Naive thymus-derived CD4-positive, alpha-beta T cell (primary cell): ENCODE measurements around the gene ZNF692. TPM values are rescaled to one million over a fixed set of nuclear protein-coding genes. Genes with fewer than 3 reads are reported as not detected.
"Not testable (repeated sequence)": the region's sequence is repeated elsewhere in the genome, so short reads cannot be mapped to it uniquely, and the experiment has no call there.

Experiments used
- ATAC-seq: fragments of 150-1000 bp; cut with Tn5 transposase; 2 replicates; pipeline ENCODE4 v1.10.0; 2021; ENCODE audit warnings: mild to moderate bottlenecking, moderate library complexity
- CTCF ChIA-PET: fragments of 350-600 bp; sonication (Branson Sonifier 250); formaldehyde crosslinking; loops from one replicate; lab custom pipeline; 2021; ENCODE audit warnings: antibody characterized with exemption; lab: Charles Lee
- POLR2A ChIA-PET: fragments of 350-600 bp; sonication (Branson Sonifier 250); formaldehyde crosslinking; loops from one replicate; lab custom pipeline; 2021; ENCODE audit warnings: antibody characterized with exemption, inconsistent platforms; lab: Charles Lee
- DNase-seq, 9 donors: peaks; one replicate each; pipeline versions ENCODE4 v3.0.0 to v3.0.0-alpha.2; 2020 to 2022; ENCODE audit warnings: mixed read lengths in 1 of 9
- H3K27ac ChIP-seq: one replicate; pipeline ENCODE4 v1.7.0; 2013; ENCODE audit warnings: mild to moderate bottlenecking, low read depth, low read length, moderate library complexity
- H3K27me3 ChIP-seq, 2 donors: one replicate each; pipeline ENCODE4 v1.7.0; 2013; ENCODE audit warnings: low read length in 2 of 2, mild to moderate bottlenecking in 2 of 2, moderate library complexity in 2 of 2; ENCODE audit not compliant: control insufficient read depth in 2 of 2, insufficient read depth in 2 of 2
- H3K36me3 ChIP-seq, 3 experiments: 1 replicate in 2 of 3; 2 replicates in 1 of 3; pipeline ENCODE4 v1.7.0; 2013; ENCODE audit warnings: low read length in 3 of 3, mild to moderate bottlenecking in 3 of 3, moderate library complexity in 1 of 3; ENCODE audit not compliant: insufficient read depth in 3 of 3, control insufficient read depth in 2 of 3
- H3K4me1 ChIP-seq, 2 donors: one replicate each; pipeline ENCODE4 v1.7.0; 2013; ENCODE audit warnings: low read length in 2 of 2, mild to moderate bottlenecking in 2 of 2, moderate library complexity in 1 of 2; ENCODE audit not compliant: control insufficient read depth in 2 of 2, insufficient read depth in 2 of 2
- H3K4me3 ChIP-seq: 2 replicates; pipeline ENCODE4 v1.7.0; 2013; ENCODE audit warnings: mild to moderate bottlenecking, low read length
- H3K9me3 ChIP-seq, 3 experiments: 1 replicate in 2 of 3; 2 replicates in 1 of 3; pipeline ENCODE4 v1.7.0; 2013; ENCODE audit warnings: low read length in 3 of 3; ENCODE audit not compliant: control insufficient read depth in 2 of 3
- H3K27ac Mint-ChIP-seq, 9 donors: one replicate each; pipeline ENCODE4 v1.8.0; 2020 to 2022; ENCODE audit warnings: mixed read lengths in 9 of 9, mild to moderate bottlenecking in 8 of 9, moderate library complexity in 5 of 9, inconsistent platforms in 2 of 9
- H3K27me3 Mint-ChIP-seq, 5 donors: one replicate each; pipeline ENCODE4 v1.8.0; 2021 to 2022; ENCODE audit warnings: mixed read lengths in 5 of 5, mild to moderate bottlenecking in 1 of 5
- H3K36me3 Mint-ChIP-seq, 5 donors: one replicate each; pipeline ENCODE4 v1.8.0; 2020 to 2022; ENCODE audit warnings: mixed read lengths in 5 of 5, mild to moderate bottlenecking in 3 of 5, inconsistent platforms in 1 of 5
- H3K4me1 Mint-ChIP-seq, 7 donors: one replicate each; pipeline ENCODE4 v1.8.0; 2020 to 2022; ENCODE audit warnings: mixed read lengths in 7 of 7, mild to moderate bottlenecking in 3 of 7, inconsistent platforms in 1 of 7
- H3K4me3 Mint-ChIP-seq, 10 donors: one replicate each; pipeline ENCODE4 v1.8.0; 2020 to 2022; ENCODE audit warnings: mild to moderate bottlenecking in 10 of 10, mixed read lengths in 10 of 10, moderate library complexity in 6 of 10, inconsistent platforms in 2 of 10
- H3K9me3 Mint-ChIP-seq, 11 donors: one replicate each; pipeline ENCODE4 v1.8.0; 2020 to 2022; ENCODE audit warnings: mixed read lengths in 11 of 11, mild to moderate bottlenecking in 4 of 11, inconsistent platforms in 1 of 11, moderate library complexity in 1 of 11
- intact Hi-C, 2 donors: fragments of 100-400 bp; cut with micrococcal nuclease; formaldehyde crosslinking; loops; one replicate each; pipeline ENCODE4 v1.15.1; 2023
- polyA plus RNA-seq, 2 donors: library from polyadenylated mRNA; unstranded; fragments of 300-500 nt; fragmentation: Illumina TruSeq; gene quantifications; one replicate each; pipeline ENCODE4 v1.2.3, GENCODE V29; 2021
- total RNA-seq, 6 experiments: library from RNA in 5 of 6; stranded (reverse) in 5 of 6; gene quantifications; 1 replicate in 5 of 6; 2 replicates in 1 of 6; pipeline ENCODE4 v1.2.3 and lab custom pipeline; 2021 to 2026

ZNF692 gene
- total and polyA plus RNA-seq, 7 experiments from 2014 or later = 7.6 to 87.5 (median 58.7) TPM

DNA sequence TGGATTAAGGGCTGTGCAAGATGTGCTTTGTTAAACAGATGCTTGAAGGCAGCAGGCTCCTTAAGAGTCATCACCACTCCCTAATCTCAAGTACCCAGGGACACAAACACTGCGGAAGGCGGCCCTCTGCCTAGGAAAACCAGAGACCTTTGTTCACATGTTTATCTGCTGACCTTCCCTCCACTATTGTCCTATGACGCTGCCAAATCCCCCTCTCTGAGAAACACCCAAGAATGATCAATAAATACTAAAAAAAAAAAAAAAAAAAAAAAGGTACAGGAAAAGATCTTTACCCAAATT, 28.2 kb downstream of the ZNF692 start:
- ATAC-seq, H3K27ac ChIP-seq, H3K36me3 ChIP-seq, H3K4me3 Mint-ChIP-seq, H3K4me3 ChIP-seq, intact Hi-C loops, H3K4me1 ChIP-seq, H3K27me3 ChIP-seq, H3K27me3 Mint-ChIP-seq, H3K9me3 ChIP-seq, H3K36me3 Mint-ChIP-seq, POLR2A ChIA-PET, H3K9me3 Mint-ChIP-seq, CTCF ChIA-PET, DNase-seq: not testable (repeated sequence)
- peak overlapping the region in 1 of 9 donors; percentile 46 for H3K27ac Mint-ChIP-seq
- H3K4me1 Mint-ChIP-seq = peaks cover 8 to 22% (median 15%) of the 10 kb centered on the region in 7 donors

DNA sequence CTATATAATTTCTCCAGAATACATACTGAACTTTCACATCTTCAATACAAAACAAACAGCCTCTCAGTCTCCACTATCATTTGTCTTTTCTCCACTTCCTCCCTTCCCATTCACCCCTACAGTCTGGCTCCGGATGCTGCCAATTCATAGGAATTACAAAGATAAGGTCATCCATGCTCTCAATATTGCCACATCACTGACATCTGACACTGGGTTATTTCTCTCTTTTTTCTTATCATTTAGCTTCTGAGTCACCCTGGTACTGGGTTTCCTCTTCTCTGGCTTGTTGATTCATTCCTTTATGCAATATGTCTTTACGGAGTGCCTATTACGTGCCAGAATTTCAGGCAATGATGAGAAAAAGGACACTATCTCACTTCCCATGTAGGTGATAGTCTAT, 30.0 kb downstream of the ZNF692 start:
- POLR2A ChIA-PET = interaction anchor here (1.0 to 5.7 kb wide), 5 partner anchors 10 to 44 kb away, joined by 3 to 121 read pairs (median 3); partner anchors contain the start of gene ZNF672
- H3K4me1 ChIP-seq = peaks cover 21 to 23% of the 10 kb centered on the region in 2 donors
- Mint-ChIP-seq H3K36me3 (peaks cover 0 to 14% (median 8%) of the 10 kb centered on the region in 5 donors), H3K4me3 (no peak overlapping the region), H3K4me1 (peaks cover 22 to 40% (median 33%) of the 10 kb centered on the region in 7 donors), H3K27me3 (peaks cover 0 to 8% (median 0%) of the 10 kb centered on the region in 5 donors), H3K9me3 (peaks cover 0 to 4% (median 0%) of the 10 kb centered on the region in 11 donors), H3K27ac (peak overlapping the region in 6 of 9 donors; percentile 41 to 97 (median 63))
- CTCF ChIA-PET = interaction anchor here (1.0 kb wide), 1 partner anchor 9 kb away, joined by 7 read pairs; the partner anchor contains the start of gene ZNF672
- H3K27ac ChIP-seq = no peak overlapping the region
- H3K27me3 ChIP-seq = no peaks in the 10 kb centered on the region
- DNase-seq (no peak), ATAC-seq (no peak)
- no peaks in the 10 kb centered on the region for H3K9me3 ChIP-seq
- H3K4me3 ChIP-seq = no peak overlapping the region
- intact Hi-C loops = loop anchor here in 1 of 2 donors (5.0 kb wide), 1 partner anchor 1897 kb away; the partner anchor contains the start of gene AHCTF1
- H3K36me3 ChIP-seq = peaks cover 0 to 12% (median 0%) of the 10 kb centered on the region in 3 experiments

DNA sequence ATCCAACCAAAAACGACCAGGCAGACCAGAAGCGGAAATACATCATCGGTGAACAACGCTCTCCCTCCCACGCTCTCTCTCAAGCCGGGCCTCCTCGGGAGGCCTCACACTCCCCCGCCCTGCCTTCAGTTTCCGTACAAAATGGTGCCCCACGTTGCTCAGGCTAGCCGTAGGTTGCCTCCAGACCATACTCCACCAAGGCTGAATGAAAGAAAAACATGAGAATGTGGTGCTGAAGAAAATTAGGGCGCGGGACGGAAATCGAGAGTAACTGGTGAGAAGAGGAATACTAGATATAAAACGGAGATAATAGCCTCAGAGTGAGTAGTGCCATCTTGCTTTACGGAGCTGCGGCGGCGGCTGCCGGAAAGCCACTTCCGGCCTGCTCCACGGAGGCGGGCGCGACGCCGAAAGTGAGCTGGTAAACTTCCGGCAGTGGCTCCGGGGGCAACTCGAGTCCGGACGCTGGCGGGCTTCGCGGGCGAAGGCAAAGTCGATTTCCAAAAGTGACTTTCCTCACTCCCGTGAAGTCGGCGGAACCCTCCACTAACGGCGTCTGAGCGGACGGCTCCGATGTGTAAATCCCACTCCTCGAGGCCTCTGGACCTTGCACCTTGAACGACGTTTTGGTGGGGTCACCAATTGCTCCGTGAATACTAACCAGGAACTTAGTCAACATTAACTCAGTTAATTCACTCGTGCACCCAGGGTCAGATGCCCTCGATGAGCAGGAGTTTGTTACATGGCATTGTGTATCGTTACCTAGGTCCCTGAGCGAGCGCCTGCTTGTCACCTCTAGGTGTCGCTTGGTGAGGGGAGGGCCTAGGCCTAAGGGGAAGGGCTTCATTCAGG, 32.8 kb downstream of the ZNF692 start, which contains the start of gene SH3BP5L:
SH3BP5L (minus strand) TSS at position 7 of the 852 bp plus-strand sequence. CDS start 980 bp downstream, outside the sequence.
- H3K9me3 ChIP-seq = no peaks in the 10 kb centered on the region
- ChIA-PET POLR2A (interaction anchor here (0.6 to 5.7 kb wide), 11 partner anchors 10 to 83 kb away, joined by 3 to 121 read pairs (median 8); partner anchors contain the start of genes PGBD2, ZNF672 and ZNF692), CTCF (interaction anchor here (0.6 to 2.1 kb wide), 5 partner anchors 9 to 37 kb away, joined by 3 to 7 read pairs (median 3); partner anchors contain the start of gene ZNF692)
- no peaks in the 10 kb centered on the region for H3K27me3 ChIP-seq
- H3K4me3 ChIP-seq = peak within 1 kb of the TSS; percentile 89
- Mint-ChIP-seq H3K27ac (peak within 1 kb of the TSS; percentile 95 to 100 (median 99)), H3K36me3 (peaks cover 0 to 21% (median 12%) of the 10 kb centered on the region in 5 donors), H3K9me3 (peaks cover 0 to 4% (median 0%) of the 10 kb centered on the region in 11 donors), H3K4me3 (peak within 1 kb of the TSS; percentile 92 to 99 (median 98)), H3K4me1 (peaks cover 43 to 67% (median 52%) of the 10 kb centered on the region in 7 donors), H3K27me3 (peaks cover 0 to 2% (median 0%) of the 10 kb centered on the region in 5 donors)
- peaks cover 0 to 20% (median 0%) of the 10 kb centered on the region in 3 experiments for H3K36me3 ChIP-seq
- H3K27ac ChIP-seq = peak within 1 kb of the TSS; percentile 96
- H3K4me1 ChIP-seq = peaks cover 37 to 47% of the 10 kb centered on the region in 2 donors
- ATAC-seq (peak; percentile 92), DNase-seq (peak; percentile 78 to 96 (median 95))
- intact Hi-C loops = loop anchor here (1.0 to 5.0 kb wide), 9 partner anchors 10 to 1894 kb away; partner anchors contain the start of genes PGBD2 (in 2 of the 2), ZNF672 (in 2 of the 2), ZNF692 (in 2 of the 2) and AHCTF1 (in 1 of the 2)

DNA sequence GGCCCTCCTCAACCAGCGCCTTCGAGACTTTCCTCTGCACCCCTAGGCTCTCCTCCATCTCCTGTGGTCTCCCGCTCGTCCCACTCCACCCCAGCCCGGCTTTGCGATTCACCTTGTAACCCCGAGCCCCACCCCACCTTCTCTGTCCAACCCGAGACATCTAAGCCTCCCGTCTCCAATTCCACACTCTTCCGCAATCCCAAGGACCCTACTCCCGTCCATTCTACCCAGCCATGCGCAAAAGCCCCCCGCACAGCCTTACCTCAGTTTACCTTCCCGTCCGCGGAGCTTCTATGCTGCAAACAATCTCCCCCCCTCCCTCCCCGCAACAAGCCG, 33.3 kb downstream of the ZNF692 start:
- Histone ChIP-seq H3K9me3 (no peaks in the 10 kb centered on the region), H3K4me1 (peaks cover 37 to 52% of the 10 kb centered on the region in 2 donors), H3K36me3 (peaks cover 0 to 26% (median 0%) of the 10 kb centered on the region in 3 experiments), H3K27ac (peak overlapping the region; percentile 96), H3K4me3 (peak overlapping the region; percentile 89), H3K27me3 (no peaks in the 10 kb centered on the region)
- Mint-ChIP-seq H3K36me3 (peaks cover 0 to 22% (median 12%) of the 10 kb centered on the region in 5 donors), H3K9me3 (peaks cover 0 to 4% (median 0%) of the 10 kb centered on the region in 11 donors), H3K27ac (peak overlapping the region; percentile 95 to 100 (median 99)), H3K4me3 (peak overlapping the region; percentile 92 to 99 (median 98)), H3K4me1 (peaks cover 47 to 73% (median 58%) of the 10 kb centered on the region in 7 donors), H3K27me3 (no peaks in the 10 kb centered on the region)
- CTCF ChIA-PET = interaction anchor here (0.6 to 2.1 kb wide), 5 partner anchors 12 to 48 kb away, joined by 3 to 7 read pairs (median 3); partner anchors contain the start of gene ZNF692
- DNase-seq (no peak), ATAC-seq (no peak)
- POLR2A ChIA-PET = interaction anchor here (0.8 to 5.7 kb wide), 8 partner anchors 9 to 84 kb away, joined by 3 to 121 read pairs (median 9); partner anchors contain the start of genes PGBD2, ZNF672 and ZNF692
- intact Hi-C loops = loop anchor here (1.0 to 5.0 kb wide), 2 partner anchors 9 to 1893 kb away; partner anchors contain the start of gene AHCTF1 (in 1 of the 2)

DNA sequence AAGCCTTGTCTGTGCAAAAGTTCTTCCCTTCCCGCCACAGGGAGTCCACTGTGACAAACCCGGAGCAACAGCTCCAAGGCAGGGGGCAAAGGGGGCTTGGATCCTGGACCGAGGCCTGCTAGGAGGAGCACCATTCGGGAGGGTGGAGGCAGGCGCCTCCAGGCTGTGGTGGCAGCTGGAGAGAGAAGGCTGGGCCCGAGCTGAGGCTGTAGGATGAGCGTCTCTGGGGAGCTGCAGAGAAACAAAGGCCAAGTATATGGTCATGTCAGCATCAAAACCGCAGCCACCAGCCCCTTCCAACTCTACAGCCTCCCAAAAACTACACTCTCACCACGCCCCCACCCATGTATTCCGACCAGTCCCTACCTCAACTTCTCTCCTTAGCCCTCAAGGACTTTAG, 33.7 kb downstream of the ZNF692 start:
- Mint-ChIP-seq H3K36me3 (peaks cover 0 to 26% (median 12%) of the 10 kb centered on the region in 5 donors), H3K27me3 (no peaks in the 10 kb centered on the region), H3K27ac (peak overlapping the region; percentile 95 to 100 (median 99)), H3K4me3 (peak overlapping the region; percentile 92 to 99 (median 98)), H3K9me3 (peaks cover 0 to 4% (median 0%) of the 10 kb centered on the region in 11 donors), H3K4me1 (peaks cover 49 to 77% (median 62%) of the 10 kb centered on the region in 7 donors)
- intact Hi-C loops = loop anchor here (1.0 to 5.0 kb wide), 2 partner anchors 9 to 1893 kb away; partner anchors contain the start of gene AHCTF1 (in 1 of the 2)
- peaks cover 39 to 53% of the 10 kb centered on the region in 2 donors for H3K4me1 ChIP-seq
- no peaks in the 10 kb centered on the region for H3K27me3 ChIP-seq
- no peak for DNase-seq
- ATAC-seq = no peak
- peak overlapping the region; percentile 96 for H3K27ac ChIP-seq
- ChIA-PET POLR2A (interaction anchor here (1.9 to 5.7 kb wide), 4 partner anchors 9 to 48 kb away, joined by 8 to 121 read pairs (median 19); partner anchors contain the start of gene ZNF672), CTCF (interaction anchor here (0.6 to 2.1 kb wide), 3 partner anchors 12 to 49 kb away, joined by 3 to 5 read pairs (median 3); no protein-coding TSS in a partner anchor)
- H3K4me3 ChIP-seq = peak overlapping the region; percentile 89
- no peaks in the 10 kb centered on the region for H3K9me3 ChIP-seq
- peaks cover 0 to 30% (median 0%) of the 10 kb centered on the region in 3 experiments for H3K36me3 ChIP-seq
